Left cardiac atrium (tissue), 4 donors: ENCODE results near the gene TTLL10. TPM values are rescaled to one million over a fixed set of nuclear protein-coding genes. Genes with fewer than 3 reads are reported as not detected.

Experiments used
- ATAC-seq, 2 donors: fragments of 200-7000 bp; cut with Tn5 transposase; one replicate each; pipeline ENCODE4 v1.9.1; 2020; ENCODE audit warnings: mild to moderate bottlenecking in 2 of 2, moderate library complexity in 2 of 2
- DNase-seq: peaks from one replicate; pipeline ENCODE4 v3.0.0-alpha.2; 2020
- intact Hi-C, 2 donors: fragments of 100-400 bp; cut with DNase I; formaldehyde crosslinking; loops; one replicate each; pipeline versions ENCODE4 v1.14.1 to v1.15.1; 2022 to 2023
- total RNA-seq, 2 donors: library from RNA; stranded (reverse); fragmentation: NEBNext Ultra II Directional; extraction: Animal tissue kit (Norgen Biotek cat#: 25700); gene quantifications; one replicate each; pipeline ENCODE4 v1.2.1, GENCODE V29; 2021
- donor health status: DM: no; HTN: yes; CAD: no.
- donor health status: DM: no; HTN: yes; CAD: no; lungs with severe emphysema.
- donor health status: DM: yes; HTN: yes; CAD: no.
- donor health status: Dilated cardiomyopathy.

The TTLL10 gene
- total RNA-seq, 2 donors from 2014 or later = not detected

- intact Hi-C loops = no loop called here
- DNase-seq (no peak), ATAC-seq (no peak)
Measured at GRCh38 chr1:1236945-1237873, 63.5 kb downstream of the TTLL10 start.

- DNase-seq (no peak), ATAC-seq (no peak)
- intact Hi-C loops = no loop called here
Measured at GRCh38 chr1:1237874-1238701, 64.4 kb downstream of the TTLL10 start.

- intact Hi-C loops = no loop called here
- no peak for ATAC-seq
- no peak for DNase-seq
Measured at GRCh38 chr1:1238702-1239178, 65.1 kb downstream of the TTLL10 start.

GRCh38 chr1:1239227-1239613 lies 65.5 kb downstream of the TTLL10 start:
- no peak for DNase-seq
- intact Hi-C loops = no loop called here
- no peak for ATAC-seq

GRCh38 chr1:1239614-1240347 lies 66.1 kb downstream of the TTLL10 start:
- DNase-seq (no peak), ATAC-seq (no peak)
- intact Hi-C loops = no loop called here

GRCh38 chr1:1240348-1240732 lies 66.7 kb downstream of the TTLL10 start:
- DNase-seq = no peak
- intact Hi-C loops = no loop called here

GRCh38 chr1:1240822-1241587 lies 67.3 kb downstream of the TTLL10 start:
- peak in 1 of 2 donors; percentile 11 for ATAC-seq
- intact Hi-C loops = no loop called here
- no peak for DNase-seq

More at GRCh38 chr1:1240348-1240732, 66.7 kb downstream of the TTLL10 start:
- ATAC-seq = no peak

GRCh38 chr1:1241588-1242219 lies 68.0 kb downstream of the TTLL10 start:
- ATAC-seq (no peak), DNase-seq (no peak)
- intact Hi-C loops = no loop called here

- intact Hi-C loops = no loop called here
- DNase-seq (no peak), ATAC-seq (no peak)
Measured at GRCh38 chr1:1242461-1243265, 69.0 kb downstream of the TTLL10 start.

GRCh38 chr1:1243266-1243660 lies 69.6 kb downstream of the TTLL10 start:
- intact Hi-C loops = no loop called here
- DNase-seq (no peak), ATAC-seq (no peak)

GRCh38 chr1:1243807-1244191 lies 70.1 kb downstream of the TTLL10 start:
- ATAC-seq (no peak), DNase-seq (no peak)
- intact Hi-C loops = no loop called here

GRCh38 chr1:1244192-1244811 lies 70.6 kb downstream of the TTLL10 start:
- intact Hi-C loops = no loop called here
- DNase-seq (no peak), ATAC-seq (no peak)

GRCh38 chr1:1245178-1245816 lies 71.6 kb downstream of the TTLL10 start:
- DNase-seq (no peak), ATAC-seq (no peak)
- intact Hi-C loops = loop anchor here in 1 of 2 donors (5.0 kb wide), 1 partner anchor 128 kb away; the partner anchor contains the start of gene C1orf159

GRCh38 chr1:1245817-1246576 lies 72.3 kb downstream of the TTLL10 start:
- DNase-seq (no peak), ATAC-seq (no peak)
- intact Hi-C loops = loop anchor here in 1 of 2 donors (5.0 kb wide), 1 partner anchor 129 kb away; the partner anchor contains the start of gene C1orf159

GRCh38 chr1:1246577-1247340 lies 73.1 kb downstream of the TTLL10 start, which contains the start of gene C1QTNF12:
C1QTNF12 (minus strand) TSS chr1:1246722; CDS start chr1:1246690, 32 bp downstream.
- intact Hi-C loops = loop anchor here in 1 of 2 donors (5.0 kb wide), 1 partner anchor 129 kb away; the partner anchor contains the start of gene C1orf159
- no peak for DNase-seq
- peak in 1 of 2 donors; percentile 12 for ATAC-seq
